WTC11 (cell line): ENCODE results near the gene QKI. TPM values are rescaled to one million over a fixed set of nuclear protein-coding genes. Genes with fewer than 3 reads are reported as not detected.

ENCODE experiments used
- ATAC-seq: fragments of 200-7000 bp; cut with Tn5 transposase; 2 replicates; pipeline ENCODE4 v1.10.0; 2021; ENCODE audit warnings: mild to moderate bottlenecking, moderate library complexity
- CTCF ChIA-PET: fragments of 300-600 bp; sonication (Branson Sonifier 250); formaldehyde crosslinking; loops from one replicate; lab custom pipeline; 2021; ENCODE audit warnings: antibody characterized with exemption; lab: Charles Lee
- POLR2A ChIA-PET: fragments of 350-600 bp; sonication (Branson Sonifier 250); formaldehyde crosslinking; loops from one replicate; lab custom pipeline; 2021; ENCODE audit warnings: antibody characterized with exemption; lab: Charles Lee
- DNase-seq: peaks from one replicate; pipeline ENCODE4 v3.0.0; 2021; ENCODE audit warnings: low spot score
- H3K27ac Mint-ChIP-seq: 2 replicates; pipeline ENCODE4 v1.8.0; 2021; ENCODE audit warnings: mixed read lengths
- H3K27me3 Mint-ChIP-seq: 2 replicates; pipeline ENCODE4 v1.8.0; 2021; ENCODE audit warnings: low read depth, mild to moderate bottlenecking, moderate library complexity, mixed read lengths
- H3K36me3 Mint-ChIP-seq: 2 replicates; pipeline ENCODE4 v1.8.0; 2021; ENCODE audit warnings: mixed read lengths
- H3K4me1 Mint-ChIP-seq: 2 replicates; pipeline ENCODE4 v1.8.0; 2022; ENCODE audit warnings: mixed read lengths
- H3K4me3 Mint-ChIP-seq: 2 replicates; pipeline ENCODE4 v1.8.0; 2021; ENCODE audit warnings: mild to moderate bottlenecking, moderate library complexity, mixed read lengths
- H3K9me3 Mint-ChIP-seq: 2 replicates; pipeline ENCODE4 v1.8.0; 2021; ENCODE audit warnings: mixed read lengths
- ARID4B ChIP-seq: sonication (generic); formaldehyde crosslinking; IDR thresholded peaks from 2 replicates; pipeline ENCODE4 v1.8.0; 2023; ENCODE audit warnings: missing genetic modification reagents, mild to moderate bottlenecking, borderline replicate concordance
- ATF2 ChIP-seq: sonication (generic); formaldehyde crosslinking; IDR thresholded peaks from 2 replicates; pipeline ENCODE4 v1.8.1; 2022; ENCODE audit warnings: low read depth, missing genetic modification reagents, borderline replicate concordance
- ATF3 ChIP-seq: sonication (generic); formaldehyde crosslinking; conservative IDR thresholded peaks from 2 replicates; pipeline ENCODE4 v1.8.1; 2022; ENCODE audit warnings: mild to moderate bottlenecking, missing genetic modification reagents
- CDX4 ChIP-seq: fragments of 250-450 bp; sonication (Bioruptor Pico); IDR thresholded peaks from 2 replicates; pipeline ENCODE4 v1.9.0; 2021; ENCODE audit warnings: moderate library complexity, mild to moderate bottlenecking, inconsistent platforms, borderline replicate concordance
- GABPB1 ChIP-seq: sonication (generic); formaldehyde crosslinking; IDR thresholded peaks from 2 replicates; pipeline ENCODE4 v1.8.1; 2023; ENCODE audit warnings: mild to moderate bottlenecking, missing genetic modification reagents
- GRHL2 ChIP-seq: fragments of 250-450 bp; sonication (Bioruptor Pico); IDR thresholded peaks from 2 replicates; pipeline ENCODE4 v1.8.0; 2022; ENCODE audit warnings: mild to moderate bottlenecking, moderate library complexity; ENCODE audit not compliant: insufficient replicate concordance, severe bottlenecking
- HMGA2 ChIP-seq: fragments of 250-450 bp; sonication (Bioruptor Pico); IDR thresholded peaks from 2 replicates; pipeline ENCODE4 v1.4.0; 2021; ENCODE audit warnings: mild to moderate bottlenecking, moderate library complexity
- IRF2 ChIP-seq: sonication (generic); formaldehyde crosslinking; IDR thresholded peaks from 2 replicates; pipeline ENCODE4 v1.8.0; 2022; ENCODE audit warnings: low read depth, missing genetic modification reagents, borderline replicate concordance
- MAX ChIP-seq: sonication (generic); formaldehyde crosslinking; IDR thresholded peaks from 2 replicates; pipeline ENCODE4 v1.8.0; 2022; ENCODE audit warnings: mild to moderate bottlenecking, missing genetic modification reagents
- NR1H2 ChIP-seq: sonication (generic); formaldehyde crosslinking; IDR thresholded peaks from 2 replicates; pipeline ENCODE4 v1.9.0; 2021; ENCODE audit warnings: mild to moderate bottlenecking, moderate library complexity, missing genetic modification reagents
- PREB ChIP-seq: sonication (generic); formaldehyde crosslinking; IDR thresholded peaks from 2 replicates; pipeline ENCODE4 v1.8.1; 2022; ENCODE audit warnings: mild to moderate bottlenecking, missing genetic modification reagents, moderate library complexity, borderline replicate concordance
- RELA ChIP-seq: sonication (generic); formaldehyde crosslinking; IDR thresholded peaks from 2 replicates; pipeline ENCODE4 v1.8.1; 2022; ENCODE audit warnings: missing genetic modification reagents, mild to moderate bottlenecking, borderline replicate concordance
- RORB ChIP-seq: fragments of 250-450 bp; sonication (Bioruptor Pico); IDR thresholded peaks from 2 replicates; pipeline ENCODE4 v1.9.0; 2021; ENCODE audit warnings: mild to moderate bottlenecking
- SMAD4 ChIP-seq: sonication (generic); formaldehyde crosslinking; IDR thresholded peaks from 2 replicates; pipeline ENCODE4 v1.8.0; 2022; ENCODE audit warnings: mild to moderate bottlenecking, missing genetic modification reagents
- TCF7 ChIP-seq: sonication (generic); formaldehyde crosslinking; IDR thresholded peaks from 2 replicates; pipeline ENCODE4 v1.8.0; 2022; ENCODE audit warnings: mild to moderate bottlenecking, low read depth, missing genetic modification reagents, moderate library complexity
- TEAD1 ChIP-seq: sonication (generic); formaldehyde crosslinking; IDR thresholded peaks from 2 replicates; pipeline ENCODE4 v1.8.0; 2022; ENCODE audit warnings: mild to moderate bottlenecking, missing genetic modification reagents
- ZNF219 ChIP-seq: sonication (generic); formaldehyde crosslinking; IDR thresholded peaks from 2 replicates; pipeline ENCODE4 v1.8.0; 2023; ENCODE audit warnings: missing genetic modification reagents, mild to moderate bottlenecking, borderline replicate concordance
- ZNF232 ChIP-seq: sonication (generic); formaldehyde crosslinking; IDR thresholded peaks from 2 replicates; pipeline ENCODE4 v1.8.0; 2022; ENCODE audit warnings: mild to moderate bottlenecking, missing genetic modification reagents
- ZNF512 ChIP-seq: sonication (generic); formaldehyde crosslinking; IDR thresholded peaks from 2 replicates; pipeline ENCODE4 v1.8.1; 2022; ENCODE audit warnings: missing genetic modification reagents, borderline replicate concordance
- ZNF532 ChIP-seq: fragments of 250-450 bp; sonication (Bioruptor Pico); IDR thresholded peaks from 2 replicates; pipeline ENCODE4 v1.9.0; 2021; ENCODE audit warnings: mild to moderate bottlenecking, borderline replicate concordance
- total RNA-seq: library from RNA; stranded (reverse); gene quantifications from 3 replicates; pipeline ENCODE4 v1.2.3, GENCODE V29; 2021

The QKI gene
- total RNA-seq, 1 experiment from 2014 or later = 145 TPM

GRCh38 chr6:163391985-163392384, 22.5 kb upstream of the QKI start:
- Mint-ChIP-seq H3K27me3 (no peaks in the 10 kb centered on the region), H3K9me3 (peaks cover 3% of the 10 kb centered on the region; the same call in 1 of the 2 replicates)
- POLR2A ChIA-PET = no interaction called here
- TF ChIP-seq PREB (CRISPR knock-in tag) = no peak
- TF ChIP-seq HMGA2 (CRISPR knock-in tag) = no peak
- no peak for TF ChIP-seq ATF2 (CRISPR knock-in tag)
- TF ChIP-seq ATF3 = no peak
- no peak for TF ChIP-seq ZNF512 (CRISPR knock-in tag)
- TF ChIP-seq CDX4 (CRISPR knock-in tag) = no peak
- TF ChIP-seq TCF7 (CRISPR knock-in tag) = no peak
- no peak for TF ChIP-seq NR1H2 (CRISPR knock-in tag)
- TF ChIP-seq RELA (CRISPR knock-in tag) = no peak
- TF ChIP-seq, all 79 proteins: peak for 0
- CTCF ChIA-PET = no interaction called here
- Mint-ChIP-seq H3K4me1 (peaks cover 24% of the 10 kb centered on the region), H3K36me3 (no peaks in the 10 kb centered on the region), H3K4me3 (no peak overlapping the region), H3K27ac (no peak overlapping the region)
- DNase-seq = no peak
- ATAC-seq = no peak

GRCh38 chr6:163392533-163392932, 22.0 kb upstream of the QKI start:
- POLR2A ChIA-PET = no interaction called here
- DNase-seq (no peak), ATAC-seq (no peak)
- CTCF ChIA-PET = no interaction called here
- H3K9me3 Mint-ChIP-seq = peaks cover 3% of the 10 kb centered on the region; the same call in 1 of the 2 replicates
- no peaks in the 10 kb centered on the region for H3K27me3 Mint-ChIP-seq
- no peak overlapping the region for H3K4me3 Mint-ChIP-seq
- no peak overlapping the region for H3K27ac Mint-ChIP-seq
- peaks cover 26% of the 10 kb centered on the region for H3K4me1 Mint-ChIP-seq
- H3K36me3 Mint-ChIP-seq = no peaks in the 10 kb centered on the region
- TF ChIP-seq MAX (CRISPR knock-in tag) (no peak), IRF2 (CRISPR knock-in tag) (no peak), TEAD1 (CRISPR knock-in tag) (no peak), ZNF532 (CRISPR knock-in tag) (no peak), ZNF232 (no peak), ZNF219 (CRISPR knock-in tag) (no peak), RORB (no peak), GRHL2 (CRISPR knock-in tag) (no peak), ARID4B (no peak), SMAD4 (no peak), ATF3 (no peak), GABPB1 (CRISPR knock-in tag) (no peak)
